ENCODE data around the gene NR2F1-AS1.

The NR2F1-AS1 gene

DNA sequence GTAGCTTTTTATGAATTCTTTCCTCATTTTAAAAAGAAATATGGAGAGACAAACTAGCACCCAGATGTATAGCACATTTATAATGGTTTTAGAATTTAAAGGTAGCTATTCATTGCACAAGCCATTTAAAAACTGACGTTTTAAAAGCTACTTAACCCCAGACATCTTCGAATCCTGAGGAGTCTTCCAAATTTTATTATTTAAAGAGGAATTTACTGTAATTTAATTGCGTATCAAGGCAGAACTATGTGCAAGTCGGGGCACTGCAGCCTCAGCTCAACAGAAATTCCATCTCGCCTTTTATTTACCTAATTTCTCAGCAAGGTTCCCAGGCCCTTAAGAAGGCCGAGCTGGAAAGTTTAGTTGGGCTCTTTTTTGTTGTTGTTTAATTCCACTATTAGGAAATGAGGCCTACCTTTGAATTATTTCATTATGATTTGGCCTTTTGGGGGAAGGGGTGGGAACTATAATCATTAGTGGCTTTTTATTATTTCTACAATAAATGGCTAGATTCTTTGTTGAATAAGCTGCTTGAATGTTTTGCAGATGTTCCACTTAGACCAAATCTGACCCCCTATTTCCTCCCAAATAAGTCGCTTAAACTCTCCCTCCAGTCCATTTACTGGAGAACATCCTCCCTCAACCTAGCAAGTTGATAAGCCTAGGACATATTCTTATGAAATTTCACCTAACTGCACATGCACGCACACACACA, 22.2 kb upstream of the NR2F1-AS1 start:
- no peak for DNase-seq

DNA sequence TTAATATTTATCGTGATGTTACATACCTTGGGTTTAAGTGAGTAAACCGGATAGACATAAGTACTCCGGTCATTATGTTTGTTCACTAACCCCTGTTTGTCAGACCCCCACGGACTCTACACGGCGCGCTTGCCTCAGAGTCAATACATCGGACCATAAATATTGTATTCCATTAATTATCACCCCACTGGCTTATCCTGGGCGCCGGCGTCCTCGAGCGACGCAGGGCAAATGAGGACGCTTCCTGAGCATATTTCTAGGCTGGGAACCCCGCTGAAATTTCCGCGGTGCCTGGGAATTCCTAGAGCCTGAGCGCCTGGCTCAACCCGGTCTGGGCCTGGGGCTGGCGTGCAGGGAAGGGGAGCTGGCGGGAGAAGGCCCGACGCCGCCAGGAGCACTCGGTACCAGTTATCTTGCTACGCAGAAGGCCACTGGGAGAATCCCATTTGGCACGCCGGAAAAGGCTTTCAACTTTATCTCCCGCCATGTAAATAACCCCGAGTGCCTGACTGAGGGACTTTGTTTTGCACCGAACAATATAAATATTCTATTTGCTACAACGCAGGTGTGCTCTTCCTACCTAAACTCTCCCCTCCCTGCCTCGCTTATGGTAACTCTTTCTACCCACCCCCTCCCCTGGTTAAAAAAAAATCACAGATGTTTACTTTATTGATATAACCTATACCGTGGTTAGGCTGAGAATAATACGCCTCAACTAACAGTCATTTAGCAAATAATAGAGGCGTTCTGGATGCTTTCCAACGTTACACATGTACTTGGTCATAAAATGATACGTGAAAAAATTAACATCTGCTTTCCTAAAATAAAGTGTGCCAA, 21.4 kb upstream of the NR2F1-AS1 start:
- DNase-seq: no peak

DNA sequence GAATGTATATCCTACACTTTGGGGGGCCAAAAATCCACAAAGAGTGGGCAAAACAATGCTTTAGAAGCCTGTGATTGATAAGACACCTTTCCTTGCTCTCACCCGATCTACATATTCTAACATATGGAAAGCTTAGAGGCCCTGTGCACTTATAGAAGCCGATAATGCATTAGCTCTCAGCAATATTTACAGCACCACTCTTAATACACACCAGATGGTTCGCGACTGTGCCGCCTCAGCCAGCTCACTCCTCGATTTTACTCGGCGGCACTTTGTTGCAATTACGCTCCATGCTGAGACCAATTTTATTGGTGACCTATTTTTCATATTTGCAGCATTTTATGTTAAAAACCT, 20.8 kb upstream of the NR2F1-AS1 start:
- DNase-seq: no peak

DNA sequence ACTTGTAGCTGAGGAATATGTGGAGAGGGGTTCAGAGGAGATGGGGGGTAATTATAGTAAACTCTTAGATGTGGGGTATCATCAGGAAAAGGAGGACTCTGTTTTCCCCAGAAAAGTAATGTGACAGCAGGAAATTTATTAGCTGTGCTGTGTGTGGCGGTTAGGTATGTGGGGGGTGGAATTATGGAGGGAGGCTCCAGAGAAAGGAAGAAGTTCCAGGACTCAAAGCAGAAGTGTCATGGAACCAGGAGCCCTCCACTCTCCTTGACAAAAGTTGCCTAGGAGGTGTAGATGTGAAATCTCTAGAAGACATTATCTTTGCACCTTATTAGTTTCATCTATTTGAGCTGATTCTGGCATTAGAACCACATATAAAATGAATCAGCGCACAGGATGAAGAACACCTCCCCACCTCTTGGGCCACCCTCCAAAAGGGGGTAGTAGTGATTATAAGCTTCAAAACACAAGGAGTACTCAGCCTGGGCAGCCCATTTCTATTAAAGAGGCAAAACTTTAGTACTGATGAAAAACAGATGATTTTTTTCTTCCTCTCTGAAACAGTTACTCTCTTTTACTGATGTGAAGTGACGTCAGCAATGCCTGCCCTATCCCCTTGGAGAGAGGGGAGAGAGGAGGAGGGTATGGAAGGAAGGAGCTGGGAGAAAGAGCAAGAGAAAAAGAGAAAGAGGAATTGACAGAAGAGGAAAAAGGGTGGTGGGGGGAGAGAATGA, 20.2 kb upstream of the NR2F1-AS1 start:
- peak; percentile 67 for DNase-seq

DNA sequence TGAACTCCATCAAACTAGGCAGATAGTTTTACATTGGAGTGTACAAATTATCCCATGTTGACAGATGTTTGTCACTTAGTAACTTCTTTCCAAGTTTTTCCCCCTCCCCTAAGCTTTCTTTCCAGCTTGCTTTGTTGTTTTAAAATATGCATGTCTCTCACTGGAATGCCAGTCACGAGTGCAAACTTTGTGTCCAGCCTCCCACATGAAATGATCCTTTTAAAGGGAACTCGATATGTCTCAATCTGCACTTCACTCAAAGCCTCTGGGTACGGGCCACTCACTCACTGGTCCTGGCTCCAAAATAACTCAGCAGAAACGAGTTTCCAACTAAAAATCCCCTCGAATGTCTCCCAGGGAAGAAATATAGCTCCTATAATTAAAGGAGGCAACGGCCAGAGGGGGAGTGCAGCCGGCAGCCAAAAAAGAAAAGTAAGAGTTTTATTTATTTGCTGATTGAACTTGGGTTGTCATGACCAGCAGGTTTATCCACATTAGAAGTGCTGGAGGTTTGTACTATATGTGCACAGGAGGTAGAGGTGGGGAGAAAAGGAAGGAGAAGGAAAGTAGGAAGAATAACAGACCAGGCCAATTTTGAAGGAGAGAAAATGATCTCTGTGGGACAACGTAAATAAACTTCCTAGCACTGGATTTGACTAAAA, 19.5 kb upstream of the NR2F1-AS1 start:
- DNase-seq: no peak

DNA sequence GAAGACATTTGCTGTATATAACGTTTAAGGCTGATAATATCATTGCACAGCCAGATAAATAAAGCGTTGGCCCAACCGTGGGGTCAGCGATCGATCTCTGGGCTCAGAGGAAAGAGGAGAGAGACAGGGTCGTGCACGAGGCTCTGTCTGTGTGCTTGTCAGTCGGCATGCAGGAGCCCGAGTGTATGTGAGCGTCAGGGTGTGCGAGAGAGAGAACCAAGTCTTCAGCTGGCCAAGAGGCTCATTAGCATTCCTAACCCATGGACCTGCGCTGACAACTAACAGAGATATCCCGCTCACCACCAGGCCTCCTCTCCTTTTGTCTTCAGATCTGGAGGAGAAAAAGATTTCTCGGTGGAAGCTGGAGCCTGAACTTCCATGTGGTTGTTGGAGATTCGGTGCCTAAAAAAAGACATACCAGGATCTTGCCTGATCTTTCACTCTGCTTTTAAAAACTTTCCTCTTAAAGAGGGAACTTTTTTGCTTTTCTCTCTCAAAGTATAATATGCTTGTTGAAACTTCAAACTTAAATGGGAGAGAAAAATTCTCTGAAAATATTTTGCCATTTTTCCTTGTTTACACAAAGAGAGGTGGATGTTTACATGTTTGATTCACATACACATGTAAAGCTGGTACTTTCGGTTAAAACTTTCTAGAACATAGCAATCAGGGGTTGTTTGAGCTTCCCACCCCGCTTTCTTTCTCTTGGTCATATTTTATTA, 18.5 kb upstream of the NR2F1-AS1 start:
- no peak for DNase-seq

DNA sequence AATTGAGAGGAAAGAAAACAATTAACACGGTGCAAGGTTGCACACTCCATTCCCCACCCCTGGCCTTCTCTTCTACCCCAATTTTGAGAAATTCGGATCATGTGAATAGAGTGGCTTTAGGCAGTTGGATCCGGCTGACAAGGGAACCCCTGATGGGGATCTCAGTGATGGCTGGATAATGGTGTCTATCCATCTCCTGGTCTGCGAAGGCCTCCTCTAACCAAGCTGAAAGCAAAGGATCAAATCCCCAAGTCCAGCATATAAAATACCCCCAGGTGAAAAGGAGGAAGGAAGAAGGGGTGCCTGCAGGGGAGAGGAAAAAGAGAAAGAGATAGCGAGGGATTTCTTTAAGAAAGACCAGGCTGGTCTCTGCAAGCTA, 18.0 kb upstream of the NR2F1-AS1 start:
- DNase-seq: no peak

DNA sequence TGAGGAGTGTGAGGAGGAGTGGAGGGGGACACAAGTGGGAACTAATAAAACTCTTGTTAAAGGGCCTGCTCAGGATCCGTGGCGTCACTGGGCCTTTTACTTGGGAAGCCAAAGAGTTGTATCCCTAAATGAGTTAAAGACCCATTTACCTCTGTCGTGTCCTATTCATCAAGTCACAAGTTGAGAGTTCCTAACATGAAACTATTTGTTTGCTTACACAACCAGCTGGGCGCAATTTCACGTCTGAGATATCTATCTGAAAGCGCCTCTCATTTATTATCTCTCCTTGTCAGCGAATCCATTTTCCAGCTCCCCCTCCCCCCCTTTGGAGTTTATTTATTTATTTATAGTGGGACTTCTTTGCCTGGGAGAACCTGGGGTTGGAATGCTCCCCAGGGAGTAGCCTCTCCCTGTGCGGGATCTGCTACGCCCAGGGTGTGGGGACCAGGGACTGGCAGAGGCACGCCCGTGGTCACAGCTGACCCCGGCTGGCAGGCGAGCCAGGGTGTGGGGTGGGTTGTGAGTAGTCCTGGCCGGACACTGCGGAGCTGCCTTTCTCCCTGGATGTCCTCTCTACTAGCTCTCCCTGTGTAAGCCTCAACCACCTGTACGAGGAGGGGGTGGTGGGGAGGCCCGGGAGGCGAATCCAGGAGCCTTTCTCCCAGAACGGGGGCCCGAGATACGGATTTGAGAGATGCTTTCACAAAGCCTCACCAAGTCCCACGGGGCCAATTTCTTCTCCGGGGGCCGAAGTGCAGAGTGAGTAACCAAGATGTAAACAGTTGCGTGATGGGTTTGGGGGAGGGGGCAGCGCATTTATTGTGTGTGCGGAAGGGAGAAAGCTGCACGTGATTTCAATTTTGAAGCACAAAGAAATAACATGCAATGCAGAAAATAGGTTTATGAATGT, 17.3 kb upstream of the NR2F1-AS1 start:
- DNase-seq: no peak

DNA sequence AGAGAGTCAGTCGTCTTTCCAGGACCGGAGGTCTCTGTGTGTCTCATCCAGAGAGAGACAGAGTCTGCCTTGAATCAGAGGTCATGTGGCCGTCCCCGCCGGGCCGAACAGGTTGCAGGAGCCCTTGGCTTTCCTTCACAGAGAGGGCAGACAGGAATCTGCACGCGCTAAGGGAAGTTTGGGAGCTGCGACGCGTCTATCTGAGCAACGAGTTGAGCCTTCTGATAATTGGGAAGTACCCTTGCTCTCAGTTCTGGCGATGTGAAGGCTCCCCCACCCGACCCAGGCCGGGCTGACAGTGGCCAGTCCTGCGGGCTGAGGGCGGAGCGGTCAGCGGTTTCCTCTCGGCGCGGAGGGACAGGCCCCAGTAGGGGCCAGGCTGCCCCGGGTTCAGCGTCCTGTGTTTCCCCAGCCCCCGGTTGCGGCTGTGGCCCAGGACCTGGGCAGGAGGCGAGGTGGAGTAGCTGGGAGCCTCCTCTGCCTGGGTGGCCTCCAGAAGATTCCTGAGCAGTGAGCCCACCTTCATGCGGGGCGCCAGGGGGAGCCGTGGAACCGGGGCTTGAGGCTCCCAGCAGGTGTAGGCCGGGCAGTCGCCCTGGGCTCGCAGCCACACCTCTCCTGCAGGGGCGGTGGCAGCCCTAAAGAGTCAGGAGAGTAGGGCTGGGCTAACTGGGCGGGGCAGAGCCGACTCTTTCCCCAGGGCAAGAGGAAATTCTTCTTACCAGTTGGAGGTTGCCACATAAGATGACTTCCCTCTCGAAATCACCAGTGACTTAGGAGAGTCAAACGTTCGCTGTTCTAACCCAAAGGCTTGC, 15.9 kb upstream of the NR2F1-AS1 start:
- DNase-seq: no peak

DNA sequence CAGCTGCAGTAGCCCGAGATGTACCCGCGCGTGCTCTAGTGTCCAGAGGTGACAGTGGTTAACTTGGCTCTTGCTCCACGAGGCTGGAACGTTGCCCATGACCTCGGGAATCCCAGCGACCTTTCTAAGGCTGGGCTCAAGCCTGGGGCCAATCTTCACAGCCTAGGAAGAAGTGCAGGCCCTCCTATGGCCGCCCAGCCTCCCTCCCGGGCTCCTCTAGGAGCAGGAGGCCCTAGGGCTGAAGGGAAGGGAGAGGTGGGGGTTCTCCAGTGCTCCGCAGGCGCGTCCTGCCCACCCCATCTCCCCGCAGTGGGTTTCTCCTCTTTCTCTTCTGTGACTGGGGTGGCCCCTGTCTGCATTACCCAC, 15.3 kb upstream of the NR2F1-AS1 start:
- DNase-seq: no peak

DNA sequence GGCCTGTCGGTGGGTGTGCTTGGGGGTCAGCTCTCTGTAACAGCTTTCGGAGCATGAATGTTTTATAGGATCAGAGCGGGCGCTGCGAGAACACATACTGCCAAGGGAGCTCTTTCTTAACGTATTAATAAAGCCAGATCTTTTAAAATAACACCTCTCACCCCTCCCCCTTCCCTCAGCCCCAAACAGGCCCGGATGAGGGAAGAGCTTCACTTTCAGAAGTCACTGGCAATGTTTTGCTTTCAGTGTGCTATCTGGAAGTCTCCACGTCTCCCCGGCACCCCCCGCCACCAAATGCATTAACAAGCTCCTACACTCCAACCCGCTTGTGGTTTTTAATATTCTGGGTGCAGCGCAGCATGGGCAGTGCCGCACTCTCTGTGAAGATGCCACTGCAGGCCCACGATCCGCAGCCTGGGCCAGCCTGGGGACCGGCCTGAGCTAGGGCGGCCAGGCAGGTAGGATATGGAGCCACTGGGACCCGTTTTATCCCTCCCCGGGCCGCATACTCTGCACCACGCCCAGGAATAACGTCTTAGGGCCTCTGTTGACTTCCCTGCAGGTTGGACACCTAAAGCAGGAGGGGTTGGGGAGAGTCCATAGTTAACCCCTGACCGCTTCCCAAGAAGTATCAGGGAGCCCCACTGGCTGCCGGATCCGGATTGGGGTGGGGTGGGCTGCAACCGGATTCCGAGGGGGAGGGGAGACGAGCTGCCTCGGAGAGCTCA, 14.6 kb upstream of the NR2F1-AS1 start:
- DNase-seq: no peak

DNA sequence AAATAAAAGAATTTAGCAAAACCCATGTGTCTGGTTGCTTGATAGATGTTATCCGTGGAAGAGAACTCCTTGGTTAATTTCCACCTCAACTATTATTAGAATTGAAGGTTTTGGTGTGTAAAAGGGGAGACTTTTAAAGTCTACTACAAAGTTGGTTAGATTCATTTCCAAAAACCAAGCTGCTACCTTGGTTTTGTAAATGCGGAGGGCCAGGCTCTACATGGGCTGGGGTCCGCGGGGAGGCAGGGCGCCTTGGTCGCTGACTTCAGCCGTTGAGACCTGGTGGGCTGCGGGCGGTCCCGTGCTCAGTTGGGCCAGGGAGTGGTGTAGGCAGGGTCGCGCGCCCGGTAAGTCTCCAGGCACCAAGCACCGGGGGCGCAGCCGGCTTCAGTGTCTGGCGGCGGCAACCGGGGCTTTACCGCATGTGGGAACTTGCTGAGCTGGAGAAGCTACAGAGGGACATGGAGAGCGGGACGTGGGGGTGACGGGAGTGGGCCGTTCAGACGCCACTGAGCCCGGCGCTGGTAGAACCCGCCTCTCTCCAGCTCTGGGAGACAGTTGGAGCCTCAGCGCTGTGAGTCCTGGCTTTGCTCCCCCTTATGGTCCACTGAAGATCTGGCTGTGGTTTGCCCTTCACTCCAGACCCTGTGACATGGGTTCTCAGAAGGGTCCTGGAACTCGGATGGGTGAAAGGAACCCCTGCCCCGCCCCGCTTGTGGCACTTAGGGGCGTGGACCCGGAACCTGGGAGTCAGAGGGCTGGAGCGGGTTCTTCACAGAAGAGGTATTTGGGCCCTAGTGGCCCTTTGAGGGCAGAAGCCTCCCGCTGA, 13.8 kb upstream of the NR2F1-AS1 start:
- DNase-seq: no peak

DNA sequence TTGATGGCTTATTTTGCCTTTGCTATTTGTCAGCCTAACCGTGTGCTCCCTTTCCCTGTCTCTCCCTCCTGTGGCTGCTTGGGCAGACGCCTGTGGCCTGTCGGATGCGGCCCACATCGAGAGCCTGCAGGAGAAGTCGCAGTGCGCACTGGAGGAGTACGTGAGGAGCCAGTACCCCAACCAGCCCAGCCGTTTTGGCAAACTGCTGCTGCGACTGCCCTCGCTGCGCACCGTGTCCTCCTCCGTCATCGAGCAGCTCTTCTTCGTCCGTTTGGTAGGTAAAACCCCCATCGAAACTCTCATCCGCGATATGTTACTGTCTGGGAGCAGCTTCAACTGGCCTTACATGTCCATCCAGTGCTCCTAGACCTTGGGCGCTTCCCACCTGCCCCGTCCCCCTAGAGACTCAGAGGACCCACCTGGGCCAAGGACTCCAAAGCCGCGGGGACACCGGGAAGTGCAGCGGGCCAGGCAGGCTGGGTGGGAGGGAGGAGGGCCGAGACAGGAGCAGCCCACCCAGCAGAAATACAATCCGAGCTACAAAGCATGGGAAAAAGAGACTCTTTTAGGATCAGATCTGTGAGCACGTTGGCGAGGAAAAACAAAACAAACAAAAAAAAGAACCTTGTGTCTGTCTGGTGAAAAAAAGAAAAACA, 12.6 kb upstream of the NR2F1-AS1 start:
- DNase-seq: no peak

DNA sequence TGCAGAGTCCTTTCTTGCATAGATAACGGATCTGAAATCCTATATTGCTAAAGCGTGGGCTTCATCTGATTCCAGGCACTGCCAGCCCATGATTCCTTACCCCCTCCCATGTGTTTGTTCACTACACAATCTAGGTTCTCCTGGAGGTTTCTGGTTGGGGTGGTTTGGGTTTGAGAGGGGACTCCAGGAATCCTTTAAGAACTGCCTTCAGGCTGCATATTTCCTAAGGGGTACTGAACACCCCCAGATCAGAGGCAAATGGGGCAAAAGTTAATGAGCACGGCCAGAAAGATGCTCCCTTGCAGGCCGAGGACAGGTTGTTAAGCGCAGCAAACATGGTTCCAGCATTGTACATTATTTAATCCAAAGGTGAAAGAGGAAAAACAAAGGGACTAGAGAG, 11.9 kb upstream of the NR2F1-AS1 start:
- no peak for DNase-seq

DNA sequence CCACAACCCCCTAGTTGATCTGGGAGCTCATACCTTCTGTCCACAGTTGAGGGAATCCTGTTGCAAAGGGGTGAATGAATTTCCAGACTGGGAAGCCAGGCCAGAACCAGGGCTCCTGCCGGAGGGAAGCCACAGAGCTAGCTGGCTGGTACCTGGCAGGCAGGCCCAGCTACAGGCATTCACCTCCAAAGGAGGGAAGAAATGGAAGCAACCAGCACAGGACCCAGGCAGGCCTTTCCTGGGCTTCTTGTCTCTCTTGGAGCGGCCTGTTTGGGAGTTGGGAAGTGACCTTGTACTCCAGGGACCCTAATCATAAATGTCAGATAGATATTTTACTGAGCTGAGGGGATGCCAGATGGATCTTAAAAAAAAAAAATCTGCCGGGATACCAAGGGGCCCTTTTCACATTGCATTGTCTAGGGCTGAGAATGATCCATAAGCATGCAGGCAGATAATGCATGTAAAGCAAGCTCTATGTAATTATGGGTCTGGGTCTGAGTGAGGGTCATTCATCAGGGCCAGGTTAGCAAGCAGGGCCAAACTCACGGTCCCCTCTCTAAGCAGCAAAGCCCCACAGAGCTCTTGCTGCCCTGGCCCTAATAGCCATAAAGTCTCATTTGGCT, 10.4 kb upstream of the NR2F1-AS1 start:
- DNase-seq: no peak

DNA sequence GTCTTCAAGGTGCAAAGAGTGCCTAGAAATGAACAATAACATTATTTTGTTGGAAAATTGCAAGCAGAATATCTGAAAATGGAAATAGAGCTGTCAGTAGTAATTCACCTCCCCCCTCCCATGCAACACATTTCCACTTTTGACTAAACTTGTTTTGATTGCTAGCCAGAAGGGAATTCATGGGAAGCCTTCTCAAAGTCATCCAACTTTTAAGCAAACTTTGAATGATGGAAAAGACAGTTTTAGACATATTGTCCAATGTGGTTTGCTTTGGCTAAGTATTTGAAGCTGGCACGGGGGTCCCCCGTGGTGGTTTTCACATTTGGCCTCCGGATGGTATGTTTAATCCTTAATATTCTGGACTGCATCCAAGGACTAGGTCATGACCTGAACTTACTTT, 9.5 kb upstream of the NR2F1-AS1 start:
- DNase-seq: no peak

DNA sequence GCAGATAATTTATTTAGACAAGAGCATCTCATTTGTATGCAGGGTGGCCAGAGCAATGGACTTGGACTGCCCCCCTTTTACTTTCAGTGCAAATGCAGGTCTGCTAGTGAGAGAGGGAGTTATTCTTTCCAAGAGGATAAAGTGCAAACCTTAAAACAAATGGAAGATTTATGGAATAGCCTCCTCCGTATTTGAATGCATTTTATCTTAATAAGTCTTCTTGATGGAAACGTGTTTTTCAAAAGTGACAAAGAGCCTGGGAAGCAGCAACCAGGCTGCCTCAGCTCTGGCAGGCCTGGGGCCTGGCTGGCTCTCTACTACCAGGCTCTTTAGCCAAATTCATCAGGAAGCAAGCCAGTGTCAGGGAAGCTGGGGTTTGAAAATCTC, 8.8 kb upstream of the NR2F1-AS1 start:
- DNase-seq: no peak

Measured in fibroblast of skin of abdomen (primary cell).